MM.1S (cell line): ENCODE data around the gene ZCCHC12.

ENCODE experiments used
- CTCF ChIP-seq: fragments of 300-600 bp; sonication (generic); IDR thresholded peaks from 2 replicates; pipeline ENCODE4 v1.5.1; 2016; ENCODE audit warnings: antibody characterized with exemption, low read length, mixed read lengths
- EZH2 ChIP-seq: fragments of 300-600 bp; sonication (generic); optimal IDR thresholded peaks from 2 replicates; pipeline ENCODE3; 2017; ENCODE audit warnings: low read depth, mild to moderate bottlenecking, antibody characterized with exemption, low read length, mixed read lengths
- EZH2phosphoT487 ChIP-seq: fragments of 300-600 bp; sonication (generic); IDR thresholded peaks from 2 replicates; pipeline ENCODE4 v1.6.1; 2018; ENCODE audit warnings: antibody characterized with exemption, low read length

- TF ChIP-seq CTCF, result no peak
- no peak for TF ChIP-seq EZH2phosphoT487
- TF ChIP-seq EZH2, result no peak
Observed at GRCh38 chrX:118872102-118872566, 48.5 kb downstream of the ZCCHC12 start.
